ENCODE results near the gene PRR36.
A peak's percentile ranks its signal among the peaks of the same experiment; 100 is the strongest.

DNA sequence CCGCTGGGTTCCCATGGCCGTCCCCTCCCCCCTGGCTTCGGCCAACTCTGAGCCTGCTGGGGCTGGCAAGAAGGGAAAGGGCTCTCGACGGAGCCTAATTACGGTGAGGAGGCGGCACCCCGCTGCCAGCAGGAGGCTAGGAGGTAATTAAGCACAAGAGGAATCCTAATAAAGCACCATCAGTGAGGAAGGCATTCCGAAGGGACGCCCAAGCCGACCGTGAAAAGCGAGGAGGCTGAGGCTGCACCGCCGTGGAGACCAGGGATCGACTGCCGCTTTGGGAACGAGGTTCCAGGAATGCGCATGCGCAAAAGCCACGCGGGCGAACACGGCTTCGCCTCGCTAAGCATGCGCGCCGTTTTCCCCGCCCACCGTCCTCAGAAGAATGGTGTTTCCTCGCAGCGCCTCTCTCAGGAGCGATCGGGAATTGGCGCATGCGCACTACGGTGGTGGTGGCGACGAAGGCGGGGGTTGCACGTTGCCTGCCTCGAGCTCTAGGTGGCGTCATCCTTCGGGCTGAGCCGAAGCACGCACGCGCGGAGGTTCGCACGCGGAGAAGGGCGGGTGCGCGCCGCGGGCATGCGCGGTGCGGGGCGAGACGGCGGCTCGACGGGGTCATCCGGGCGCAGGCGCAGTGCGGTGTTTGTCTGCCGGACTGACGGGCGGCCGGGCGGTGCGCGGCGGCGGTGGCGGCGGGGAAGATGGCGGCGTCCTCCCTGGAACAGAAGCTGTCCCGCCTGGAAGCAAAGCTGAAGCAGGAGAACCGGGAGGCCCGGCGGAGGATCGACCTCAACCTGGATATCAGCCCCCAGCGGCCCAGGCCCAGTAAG is 29.3 kb upstream of the PRR36 start, which contains the start of gene MAP2K7:
- TF ChIP-seq, protein P1, sequence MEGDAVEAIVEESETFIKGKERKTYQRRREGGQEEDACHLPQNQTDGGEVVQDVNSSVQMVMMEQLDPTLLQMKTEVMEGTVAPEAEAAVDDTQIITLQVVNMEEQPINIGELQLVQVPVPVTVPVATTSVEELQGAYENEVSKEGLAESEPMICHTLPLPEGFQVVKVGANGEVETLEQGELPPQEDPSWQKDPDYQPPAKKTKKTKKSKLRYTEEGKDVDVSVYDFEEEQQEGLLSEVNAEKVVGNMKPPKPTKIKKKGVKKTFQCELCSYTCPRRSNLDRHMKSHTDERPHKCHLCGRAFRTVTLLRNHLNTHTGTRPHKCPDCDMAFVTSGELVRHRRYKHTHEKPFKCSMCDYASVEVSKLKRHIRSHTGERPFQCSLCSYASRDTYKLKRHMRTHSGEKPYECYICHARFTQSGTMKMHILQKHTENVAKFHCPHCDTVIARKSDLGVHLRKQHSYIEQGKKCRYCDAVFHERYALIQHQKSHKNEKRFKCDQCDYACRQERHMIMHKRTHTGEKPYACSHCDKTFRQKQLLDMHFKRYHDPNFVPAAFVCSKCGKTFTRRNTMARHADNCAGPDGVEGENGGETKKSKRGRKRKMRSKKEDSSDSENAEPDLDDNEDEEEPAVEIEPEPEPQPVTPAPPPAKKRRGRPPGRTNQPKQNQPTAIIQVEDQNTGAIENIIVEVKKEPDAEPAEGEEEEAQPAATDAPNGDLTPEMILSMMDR (IDR thresholded peaks at IDR 0.05) = peak in 4 of 5 experiments; percentile 36 to 62 (median 48)
- TF ChIP-seq POLR2A (IDR thresholded peaks at IDR 0.05) = peak; percentile 74
- peak; percentile 86 to 92 (median 86) for TF ChIP-seq POLR2AphosphoS5 (IDR thresholded peaks at IDR 0.05)
- TF ChIP-seq EP300 (IDR thresholded peaks at IDR 0.05; ENCODE audit: low read depth) = no peak
